Sigmoid colon (tissue), 4 donors: ENCODE data around the gene PSG2.
"Not testable (repeated sequence)": the region's sequence is repeated elsewhere in the genome, so short reads cannot be mapped to it uniquely, and the experiment has no call there.

Experiments used
- CTCF ChIP-seq, 4 experiments: fragments of 450-650 bp in 3 of 4; fragments of 200-600 bp in 1 of 4; IDR thresholded peaks; one replicate each; pipeline ENCODE4 v1.5.1; 2016 to 2019; ENCODE audit warnings: antibody characterized with exemption in 4 of 4, mild to moderate bottlenecking in 3 of 4, moderate library complexity in 2 of 4
- EP300 ChIP-seq, 4 donors: sonication (generic); formaldehyde crosslinking; IDR thresholded peaks; one replicate each; pipeline ENCODE4 v1.6.1; 2017; ENCODE audit warnings: antibody characterized with exemption in 4 of 4
- POLR2AphosphoS5 ChIP-seq, 4 donors: sonication (generic); formaldehyde crosslinking; IDR thresholded peaks; one replicate each; pipeline ENCODE4 v1.6.1; 2017; ENCODE audit warnings: antibody characterized with exemption in 4 of 4

GRCh38 chr19:43085796-43086530 lies 3.5 kb upstream of the PSG2 start:
- TF ChIP-seq CTCF, EP300, POLR2AphosphoS5 (IDR thresholded peaks at IDR 0.05): not testable (repeated sequence)
